Spinal cord (tissue), 10 donors: ENCODE measurements around the gene GOLIM4. TPM values are rescaled to one million over a fixed set of nuclear protein-coding genes. Genes with fewer than 3 reads are reported as not detected.

Source experiments
- DNase-seq, 6 donors: peaks; one replicate each; pipeline versions ENCODE4 v3.0.0 to v3.0.0-alpha.2; 2013 to 2015; ENCODE audit warnings: low spot score in 6 of 6, low read depth in 4 of 6
- H3K27ac ChIP-seq: one replicate; pipeline ENCODE4 v1.5.1; 2013; ENCODE audit warnings: low read depth, low read length, control low read depth
- H3K27me3 ChIP-seq: one replicate; pipeline ENCODE4 v1.6.1; 2013; ENCODE audit warnings: low read length; ENCODE audit not compliant: control insufficient read depth, insufficient read depth
- H3K36me3 ChIP-seq: one replicate; pipeline ENCODE4 v1.6.1; 2013; ENCODE audit warnings: low read length; ENCODE audit not compliant: control insufficient read depth, insufficient read depth
- H3K4me1 ChIP-seq: one replicate; pipeline ENCODE4 v1.6.1; 2013; ENCODE audit warnings: low read length; ENCODE audit not compliant: control insufficient read depth, insufficient read depth
- H3K4me3 ChIP-seq: one replicate; pipeline ENCODE4 v1.5.1; 2013; ENCODE audit warnings: low read depth, low read length, control low read depth
- H3K9me3 ChIP-seq: one replicate; pipeline ENCODE4 v1.6.1; 2013; ENCODE audit warnings: low read length; ENCODE audit not compliant: control insufficient read depth, insufficient read depth
- WGBS: methylation state at CpG from one replicate; pipeline ENCODE4 v1.1.5; 2013; ENCODE audit warnings: missing lambda C conversion rate; ENCODE audit not compliant: insufficient coverage; 5-methylcytosine and 5-hydroxymethylcytosine counted together
- polyA plus RNA-seq, 2 donors: library from polyadenylated mRNA; unstranded; fragments of 120-200 nt; gene quantifications; one replicate each; pipeline ENCODE4 v1.2.1, GENCODE V29; 2013; ENCODE audit not compliant: insufficient read length in 2 of 2
- total RNA-seq, 2 donors: library from RNA; depleted of rRNA in 1 of 2; stranded (reverse); fragments of 120-200 nt in 1 of 2; fragments of >200 nt in 1 of 2; gene quantifications; one replicate each; pipeline versions ENCODE4 v1.2.3 to v1.2.4, GENCODE V29; 2013 to 2014
- donor health status: healthy.

Gene GOLIM4
- total and polyA plus RNA-seq, 4 donors: 61.8 to 90.2 (median 64.2) TPM

DNA sequence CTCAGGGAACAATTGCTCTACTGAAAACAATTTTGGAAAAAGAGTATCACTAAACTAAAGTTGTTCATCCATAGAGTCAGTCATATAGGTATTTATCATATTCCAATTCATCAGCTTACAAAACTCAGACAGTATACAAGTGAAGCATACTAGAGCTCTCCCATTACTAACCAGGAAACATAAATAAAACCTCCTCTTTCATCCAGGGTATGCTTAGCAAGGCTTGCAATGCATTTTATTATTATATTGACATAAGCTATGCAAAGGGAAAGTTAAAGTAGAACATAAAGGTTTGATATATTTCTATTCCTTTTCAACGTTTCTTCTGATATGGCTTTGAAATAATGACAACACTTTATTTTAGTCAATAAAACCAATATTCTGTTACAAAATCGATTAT, 106.7 kb downstream of the GOLIM4 start:
- WGBS: no CpG with 5 or more reads among the region's 2 CpGs
- H3K27me3 ChIP-seq: no peaks in the 10 kb centered on the region
- H3K4me3 ChIP-seq: no peak overlapping the region
- no peaks in the 10 kb centered on the region for H3K36me3 ChIP-seq
- no peaks in the 10 kb centered on the region for H3K4me1 ChIP-seq
- H3K27ac ChIP-seq: no peak overlapping the region
- no peaks in the 10 kb centered on the region for H3K9me3 ChIP-seq
- no peak for DNase-seq

- WGBS: 80% methylated on average over 1 of the region's 2 CpGs
- Histone ChIP-seq H3K27ac (no peak overlapping the region), H3K27me3 (no peaks in the 10 kb centered on the region), H3K36me3 (no peaks in the 10 kb centered on the region), H3K4me1 (no peaks in the 10 kb centered on the region), H3K9me3 (no peaks in the 10 kb centered on the region), H3K4me3 (no peak overlapping the region)
- no peak for DNase-seq
These were observed 112.1 kb downstream of the GOLIM4 start for GRCh38 chr3:167983583-167983982.

DNA sequence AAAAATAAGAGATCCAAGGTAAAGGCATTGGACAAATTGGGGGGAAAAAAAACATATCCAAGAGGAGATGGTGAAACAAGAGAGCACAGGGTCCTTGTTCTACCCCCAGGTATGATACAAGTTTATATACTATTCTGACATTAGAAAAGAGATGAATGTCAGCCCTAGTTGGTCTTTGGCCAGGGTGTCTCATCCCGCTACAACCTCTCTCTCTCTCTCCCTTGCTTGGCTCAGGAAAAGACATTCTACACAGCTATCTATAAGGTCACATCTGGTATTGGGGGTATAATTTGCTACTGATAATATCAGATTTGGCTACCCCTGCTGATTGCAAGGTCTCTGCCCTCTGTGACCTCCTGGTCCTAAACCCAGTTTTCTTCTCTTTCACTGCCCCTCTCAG, 117.2 kb downstream of the GOLIM4 start:
- Histone ChIP-seq H3K27ac (no peak overlapping the region), H3K27me3 (no peaks in the 10 kb centered on the region), H3K36me3 (no peaks in the 10 kb centered on the region), H3K9me3 (no peaks in the 10 kb centered on the region), H3K4me3 (no peak overlapping the region), H3K4me1 (no peaks in the 10 kb centered on the region)
- DNase-seq: no peak
- no CpG with 5 or more reads among the region's 1 CpG for WGBS

- Histone ChIP-seq H3K36me3 (no peaks in the 10 kb centered on the region), H3K9me3 (no peaks in the 10 kb centered on the region), H3K27me3 (no peaks in the 10 kb centered on the region), H3K4me3 (no peak overlapping the region), H3K27ac (no peak overlapping the region), H3K4me1 (no peaks in the 10 kb centered on the region)
- 75% methylated on average over 2 of the region's 3 CpGs for WGBS
- DNase-seq: peak in 1 of 6 donors; percentile 32
These were observed 117.7 kb downstream of the GOLIM4 start for GRCh38 chr3:167978071-167978470.

DNA sequence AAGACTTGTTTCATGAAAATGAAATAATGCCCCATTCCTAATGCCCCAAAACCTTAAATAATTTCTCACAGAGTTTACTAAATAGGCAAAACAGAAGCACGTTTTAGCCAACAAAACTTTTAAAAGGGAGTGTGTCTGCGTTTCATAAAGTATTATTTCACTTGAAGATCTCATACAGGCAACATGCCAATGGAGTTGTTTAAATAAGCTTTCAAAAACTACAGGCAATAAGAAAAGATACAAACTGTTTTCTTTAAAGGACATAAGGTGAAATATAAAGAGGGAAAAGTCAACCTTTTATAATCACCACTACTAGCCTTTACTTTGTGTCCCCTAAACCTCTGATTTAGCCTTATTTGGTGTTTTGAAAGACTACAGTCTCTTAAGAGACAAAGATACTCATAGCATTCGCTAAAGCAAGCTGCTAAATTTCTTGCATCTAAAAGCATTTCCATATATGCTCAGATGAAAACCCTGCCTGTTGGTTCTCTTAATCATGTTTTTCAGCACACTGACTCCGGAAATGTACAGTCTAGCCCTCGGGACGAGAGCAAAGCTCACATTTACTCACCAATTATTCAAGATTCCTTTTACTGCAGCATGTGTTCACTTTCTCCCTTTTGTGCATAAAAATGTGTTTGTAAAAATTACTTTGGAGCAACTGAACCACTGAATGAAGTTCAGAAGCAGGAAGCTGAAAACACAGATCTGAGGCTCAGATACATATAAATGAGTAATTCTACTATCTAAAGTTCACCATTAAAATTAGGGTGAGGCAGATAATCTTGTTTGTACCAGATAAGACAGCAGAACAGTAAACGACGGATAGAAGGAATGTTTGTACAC, 119.0 kb downstream of the GOLIM4 start:
- no peak for DNase-seq
- no peak overlapping the region for H3K4me3 ChIP-seq
- H3K27me3 ChIP-seq: no peaks in the 10 kb centered on the region
- H3K4me1 ChIP-seq: no peaks in the 10 kb centered on the region
- H3K27ac ChIP-seq: no peak overlapping the region
- H3K36me3 ChIP-seq: no peaks in the 10 kb centered on the region
- H3K9me3 ChIP-seq: no peaks in the 10 kb centered on the region
- WGBS: 76% methylated on average over 4 of the region's 8 CpGs

DNA sequence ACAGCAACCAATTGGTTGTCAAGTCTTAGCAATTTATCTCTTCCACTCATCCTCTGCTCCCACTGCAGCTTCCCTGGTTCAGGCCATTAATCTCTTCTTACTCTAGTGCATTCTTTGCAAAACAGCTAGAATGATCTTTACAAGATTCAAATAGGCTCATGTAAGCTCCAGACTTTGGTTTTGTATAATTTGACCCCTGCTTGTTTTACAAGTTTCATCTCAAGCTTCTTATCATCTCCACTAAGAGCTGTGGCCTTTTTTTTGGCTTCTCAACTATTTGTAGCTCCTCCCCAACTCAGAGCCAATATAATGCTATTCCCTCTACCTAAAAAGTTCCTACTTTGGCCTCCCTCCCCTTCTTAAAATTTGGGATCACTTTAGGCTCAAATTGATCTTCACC, 121.8 kb downstream of the GOLIM4 start:
- Histone ChIP-seq H3K36me3 (no peaks in the 10 kb centered on the region), H3K4me3 (no peak overlapping the region), H3K9me3 (no peaks in the 10 kb centered on the region), H3K27ac (no peak overlapping the region), H3K4me1 (no peaks in the 10 kb centered on the region), H3K27me3 (no peaks in the 10 kb centered on the region)
- DNase-seq: no peak

DNA sequence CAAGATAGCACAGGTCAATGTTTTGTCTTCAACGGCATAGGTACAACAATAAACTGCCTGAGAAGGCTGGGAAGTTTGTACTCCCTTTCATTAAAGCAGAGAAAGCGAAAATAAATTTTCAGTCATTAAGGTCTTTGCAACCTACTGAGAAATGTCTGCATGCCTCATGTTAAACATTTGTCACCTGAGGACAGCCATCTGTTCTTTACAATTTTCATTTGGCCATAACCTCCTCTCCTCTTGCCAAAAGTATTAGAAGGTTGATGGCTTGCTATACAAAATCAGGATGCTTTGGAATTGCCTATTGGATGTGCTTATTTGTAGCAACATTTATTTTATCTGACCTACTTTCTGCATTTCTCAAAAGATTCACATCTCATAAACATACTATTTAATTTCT, 122.7 kb downstream of the GOLIM4 start:
- H3K36me3 ChIP-seq: no peaks in the 10 kb centered on the region
- no peak overlapping the region for H3K27ac ChIP-seq
- H3K4me1 ChIP-seq: no peaks in the 10 kb centered on the region
- 27% methylated on average over 1 of the region's 2 CpGs for WGBS
- H3K4me3 ChIP-seq: no peak overlapping the region
- DNase-seq: peak in 1 of 6 donors; percentile 15
- no peaks in the 10 kb centered on the region for H3K27me3 ChIP-seq
- H3K9me3 ChIP-seq: no peaks in the 10 kb centered on the region

- DNase-seq: no peak
- no peaks in the 10 kb centered on the region for H3K27me3 ChIP-seq
- no peaks in the 10 kb centered on the region for H3K36me3 ChIP-seq
- WGBS: no CpG with 5 or more reads among the region's 3 CpGs
- H3K4me3 ChIP-seq: no peak overlapping the region
- H3K9me3 ChIP-seq: no peaks in the 10 kb centered on the region
- H3K4me1 ChIP-seq: no peaks in the 10 kb centered on the region
- H3K27ac ChIP-seq: no peak overlapping the region
These were observed 123.2 kb downstream of the GOLIM4 start for GRCh38 chr3:167972502-167972901.

DNA sequence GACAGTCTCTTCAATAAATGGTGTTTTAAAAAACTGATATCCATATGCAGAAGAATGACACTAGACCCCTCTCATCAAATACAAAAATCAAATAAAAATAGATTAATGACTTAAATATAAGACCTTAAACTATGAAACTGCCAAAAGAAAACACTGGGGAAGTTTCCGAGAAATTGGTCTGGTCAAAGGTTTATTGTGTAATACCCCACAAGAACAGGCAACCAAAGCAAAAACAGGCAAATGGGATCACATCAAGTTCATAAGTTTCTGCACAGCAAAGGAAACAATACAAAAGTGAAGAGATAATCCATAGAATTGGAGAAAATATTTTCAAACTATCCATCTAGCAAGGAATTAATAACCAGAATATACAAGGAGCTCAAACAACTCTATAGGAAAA, 126.2 kb downstream of the GOLIM4 start:
- no peak for DNase-seq
- no CpG with 5 or more reads among the region's 1 CpG for WGBS
- H3K9me3 ChIP-seq: no peaks in the 10 kb centered on the region
- no peak overlapping the region for H3K4me3 ChIP-seq
- H3K4me1 ChIP-seq: no peaks in the 10 kb centered on the region
- no peaks in the 10 kb centered on the region for H3K36me3 ChIP-seq
- H3K27me3 ChIP-seq: no peaks in the 10 kb centered on the region
- no peak overlapping the region for H3K27ac ChIP-seq

DNA sequence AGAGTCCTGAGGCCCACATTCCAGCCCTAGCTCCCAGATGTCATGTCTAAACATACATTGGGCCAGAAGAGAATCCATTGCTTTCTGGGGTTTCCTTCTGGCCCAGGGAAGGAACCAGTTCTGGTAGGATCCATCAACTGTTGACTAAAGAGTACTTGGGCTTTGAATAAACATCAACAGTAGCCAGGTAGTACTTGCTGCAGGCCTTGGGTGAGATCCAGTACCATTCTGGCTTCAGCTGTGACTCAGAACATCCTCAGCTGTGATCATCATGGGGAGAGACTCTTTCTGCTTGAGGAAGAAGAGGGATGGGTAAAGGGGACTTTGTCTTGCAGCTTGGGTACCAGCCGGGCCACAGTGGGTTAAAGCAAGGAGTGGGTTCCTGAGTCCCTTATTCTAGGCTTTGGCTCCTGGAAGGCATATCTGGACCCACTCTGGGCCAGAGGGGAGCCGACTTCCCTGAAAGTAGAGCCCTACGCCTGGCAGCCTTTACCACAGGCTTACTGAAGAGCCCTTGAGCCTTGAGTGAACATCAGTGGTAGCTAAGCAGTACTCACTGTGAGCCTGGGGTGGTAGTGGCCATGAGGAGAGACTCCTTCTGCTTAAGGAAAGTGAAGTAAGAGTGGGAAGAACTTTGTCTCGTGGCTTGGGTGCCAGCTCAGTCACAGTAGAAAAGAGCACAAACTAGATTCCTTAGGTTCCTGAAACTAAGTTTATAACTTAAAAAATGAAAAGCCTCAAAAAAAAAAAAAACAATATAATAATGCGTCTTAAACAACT, 128.3 kb downstream of the GOLIM4 start:
- Histone ChIP-seq H3K27ac (no peak overlapping the region), H3K4me1 (no peaks in the 10 kb centered on the region), H3K4me3 (no peak overlapping the region), H3K36me3 (no peaks in the 10 kb centered on the region), H3K9me3 (no peaks in the 10 kb centered on the region), H3K27me3 (no peaks in the 10 kb centered on the region)
- DNase-seq: no peak
- WGBS: 97% methylated on average over 3 of the region's 5 CpGs
